ENCODE results near the gene COL4A2. TPM values are rescaled to one million over a fixed set of nuclear protein-coding genes. Genes with fewer than 3 reads are reported as not detected.
A peak's percentile ranks its signal among the peaks of the same experiment; 100 is the strongest.

Gene COL4A2
- total RNA-seq, 1 donor from 2014 or later: 1,414 TPM

- Mint-ChIP-seq H3K4me1 (ENCODE audit: low read depth, unreplicated experiment) (peaks cover 94% of the 10 kb centered on the region), H3K9me3 (ENCODE audit: unreplicated experiment) (no peaks in the 10 kb centered on the region), H3K36me3 (ENCODE audit: low read depth, unreplicated experiment) (peaks cover 45% of the 10 kb centered on the region), H3K27me3 (ENCODE audit: low read depth, unreplicated experiment) (no peaks in the 10 kb centered on the region), H3K4me3 (ENCODE audit: unreplicated experiment) (peak overlapping the region; percentile 66), H3K27ac (ENCODE audit: unreplicated experiment) (peak overlapping the region; percentile 98)
- DNase-seq (ENCODE audit: low read depth) (peak; percentile 72), FAIRE-seq (peak; percentile 50)
- no peaks in the 10 kb centered on the region for H4K20me1 ChIP-seq (ENCODE audit: insufficient read depth, low read length)
- TF ChIP-seq EZH2 (IDR thresholded peaks at IDR 0.05; ENCODE audit: insufficient read depth, low read length) (no peak), CTCF (IDR thresholded peaks at IDR 0.05; ENCODE audit: insufficient read depth, low read depth, low read length) (no peak)
- H3K4me2 ChIP-seq (ENCODE audit: low read length): peak overlapping the region; percentile 76
- peak overlapping the region; percentile 92 for H3K27ac ChIP-seq (ENCODE audit: low read depth, low read length)
- no peaks in the 10 kb centered on the region for H3K27me3 ChIP-seq (ENCODE audit: insufficient read depth, low read length)
- H3K9me3 ChIP-seq (ENCODE audit: insufficient read depth, low read depth, low read length): no peaks in the 10 kb centered on the region
- peak overlapping the region; percentile 84 for H3K9ac ChIP-seq (ENCODE audit: low read length)
- peaks cover 19% of the 10 kb centered on the region for H3K36me3 ChIP-seq (ENCODE audit: insufficient read depth, low read length)
- H3K79me2 ChIP-seq (ENCODE audit: insufficient read depth, low read length): peaks cover 87% of the 10 kb centered on the region
- H2AFZ ChIP-seq (ENCODE audit: low read depth, low read length): no peak overlapping the region
- H3K4me1 ChIP-seq (ENCODE audit: insufficient read depth, low read length): peaks cover 93% of the 10 kb centered on the region
- no peak overlapping the region for H3K4me3 ChIP-seq (ENCODE audit: insufficient read depth, low read depth, low read length)
These were observed 20.1 kb downstream of the COL4A2 start for GRCh38 chr13:110327051-110327721.

- peak overlapping the region; percentile 77 for H3K4me2 ChIP-seq (ENCODE audit: low read length)
- H3K27ac ChIP-seq (ENCODE audit: low read depth, low read length): peak overlapping the region; percentile 92
These were observed 21.5 kb downstream of the COL4A2 start for GRCh38 chr13:110328573-110328972.

More at GRCh38 chr13:110328573-110328972, 21.5 kb downstream of the COL4A2 start:
- FAIRE-seq (no peak), DNase-seq (ENCODE audit: low read depth) (no peak)
- Mint-ChIP-seq H3K27ac (ENCODE audit: unreplicated experiment) (peak overlapping the region; percentile 82), H3K4me3 (ENCODE audit: unreplicated experiment) (no peak overlapping the region), H3K36me3 (ENCODE audit: low read depth, unreplicated experiment) (peaks cover 46% of the 10 kb centered on the region), H3K27me3 (ENCODE audit: low read depth, unreplicated experiment) (no peaks in the 10 kb centered on the region), H3K4me1 (ENCODE audit: low read depth, unreplicated experiment) (peaks cover 94% of the 10 kb centered on the region), H3K9me3 (ENCODE audit: unreplicated experiment) (no peaks in the 10 kb centered on the region)
- Histone ChIP-seq H4K20me1 (ENCODE audit: insufficient read depth, low read length) (no peaks in the 10 kb centered on the region), H3K9me3 (ENCODE audit: insufficient read depth, low read depth, low read length) (no peaks in the 10 kb centered on the region), H3K36me3 (ENCODE audit: insufficient read depth, low read length) (peaks cover 27% of the 10 kb centered on the region), H3K4me1 (ENCODE audit: insufficient read depth, low read length) (peaks cover 93% of the 10 kb centered on the region), H3K4me3 (ENCODE audit: insufficient read depth, low read depth, low read length) (no peak overlapping the region), H3K9ac (ENCODE audit: low read length) (peak overlapping the region; percentile 84), H2AFZ (ENCODE audit: low read depth, low read length) (no peak overlapping the region), H3K79me2 (ENCODE audit: insufficient read depth, low read length) (peaks cover 90% of the 10 kb centered on the region), H3K27me3 (ENCODE audit: insufficient read depth, low read length) (no peaks in the 10 kb centered on the region)
- TF ChIP-seq EZH2 (IDR thresholded peaks at IDR 0.05; ENCODE audit: insufficient read depth, low read length): no peak
- TF ChIP-seq CTCF (IDR thresholded peaks at IDR 0.05; ENCODE audit: insufficient read depth, low read depth, low read length): no peak

Measured in astrocyte (in vitro differentiated cells and primary cell).